Suppressor macrophage treated with lipopolysaccharide for 1 hour (primary cell): ENCODE data around the gene IZUMO1.
A peak's percentile ranks its signal among the peaks of the same experiment; 100 is the strongest.
"Not testable (repeated sequence)": the region's sequence is repeated elsewhere in the genome, so short reads cannot be mapped to it uniquely, and the experiment has no call there.

Source experiments
- DNase-seq, 3 donors: peaks; one replicate each; pipeline ENCODE4 v3.0.0-alpha.2; 2020 to 2022

The IZUMO1 gene

GRCh38 chr19:48711106-48711662 is 35.5 kb downstream of the IZUMO1 start:
- DNase-seq: no peak

GRCh38 chr19:48708471-48708870 is 38.2 kb downstream of the IZUMO1 start:
- DNase-seq: no peak

- no peak for DNase-seq
These were observed 41.3 kb downstream of the IZUMO1 start for GRCh38 chr19:48705431-48705830.

- DNase-seq: no peak
These were observed 43.4 kb downstream of the IZUMO1 start for GRCh38 chr19:48703316-48703715.

- no peak for DNase-seq
These were observed 44.0 kb downstream of the IZUMO1 start for GRCh38 chr19:48702701-48703100.

GRCh38 chr19:48698046-48698445 is 48.7 kb downstream of the IZUMO1 start:
- no peak for DNase-seq

- DNase-seq: peak in 1 of 3 donors; percentile 23
These were observed 50.2 kb downstream of the IZUMO1 start for GRCh38 chr19:48696353-48697010.

- DNase-seq: no peak
These were observed 50.9 kb downstream of the IZUMO1 start, which contains the start of gene FUT2 for GRCh38 chr19:48695743-48696352. TSS of gene FUT2 (plus strand) at chr19:48695971. CDS start at chr19:48702957, 6,986 bp downstream.

GRCh38 chr19:48693629-48694028 is 53.1 kb downstream of the IZUMO1 start:
- DNase-seq: not testable (repeated sequence)
